ENCODE data around the gene ADAMTSL4. TPM values are rescaled to one million over a fixed set of nuclear protein-coding genes. Genes with fewer than 3 reads are reported as not detected.

The ADAMTSL4 gene
- total RNA-seq, 2 experiments from 2014 or later, result 0.16 to 0.22 TPM

GRCh38 chr1:150512846-150513245 lies 36.4 kb upstream of the ADAMTSL4 start:
- Histone ChIP-seq H3K4me1 (ENCODE audit: insufficient read depth, low read length) (peaks cover 17% of the 10 kb centered on the region), H3K27me3 (ENCODE audit: control insufficient read depth in 1 of 2, insufficient read depth in 2 of 2, low read length in 2 of 2) (no peaks in the 10 kb centered on the region), H3K4me3 (ENCODE audit: low read length) (no peak overlapping the region), H3K36me3 (ENCODE audit: insufficient read depth, low read length) (no peaks in the 10 kb centered on the region), H3K27ac (ENCODE audit: low read depth in 1 of 2, low read length in 2 of 2) (no peak overlapping the region), H3K9me3 (ENCODE audit: control insufficient read depth in 1 of 2, insufficient read depth in 1 of 2, low read length in 2 of 2) (no peaks in the 10 kb centered on the region)
- ChIA-PET POLR2A (no interaction called here), CTCF (interaction anchor here (0.6 kb wide), 1 partner anchor 244 kb away, joined by 3 read pairs; no protein-coding TSS in a partner anchor)
- no peaks in the 10 kb centered on the region for H3K36me3 Mint-ChIP-seq (ENCODE audit: low read depth)
- DNase-seq, result no peak
- peaks cover 20% of the 10 kb centered on the region for H3K4me1 Mint-ChIP-seq (ENCODE audit: low read depth)
- intact Hi-C loops (cut with DNase I, micrococcal nuclease), result no loop called here
- no peak for ATAC-seq (ENCODE audit: poor library complexity)
- no peaks in the 10 kb centered on the region for H3K9me3 Mint-ChIP-seq
- no peak for TF ChIP-seq CTCF (IDR thresholded peaks at IDR 0.05)
- no peak overlapping the region for H3K4me3 Mint-ChIP-seq
- no peak overlapping the region for H3K27ac Mint-ChIP-seq
- no peaks in the 10 kb centered on the region for H3K27me3 Mint-ChIP-seq

GRCh38 chr1:150513351-150513791 lies 35.8 kb upstream of the ADAMTSL4 start:
- Histone ChIP-seq H3K27me3 (ENCODE audit: control insufficient read depth in 1 of 2, insufficient read depth in 2 of 2, low read length in 2 of 2) (no peaks in the 10 kb centered on the region), H3K4me1 (ENCODE audit: insufficient read depth, low read length) (peaks cover 17% of the 10 kb centered on the region), H3K4me3 (ENCODE audit: low read length) (no peak overlapping the region), H3K27ac (ENCODE audit: low read depth in 1 of 2, low read length in 2 of 2) (no peak overlapping the region), H3K9me3 (ENCODE audit: control insufficient read depth in 1 of 2, insufficient read depth in 1 of 2, low read length in 2 of 2) (no peaks in the 10 kb centered on the region), H3K36me3 (ENCODE audit: insufficient read depth, low read length) (no peaks in the 10 kb centered on the region)
- DNase-seq, result no peak
- intact Hi-C loops (cut with DNase I, micrococcal nuclease), result no loop called here
- no peak for TF ChIP-seq CTCF (IDR thresholded peaks at IDR 0.05)
- no peak for ATAC-seq (ENCODE audit: poor library complexity)
- Mint-ChIP-seq H3K27ac (no peak overlapping the region), H3K27me3 (no peaks in the 10 kb centered on the region), H3K4me1 (ENCODE audit: low read depth) (peaks cover 20% of the 10 kb centered on the region), H3K9me3 (no peaks in the 10 kb centered on the region), H3K36me3 (ENCODE audit: low read depth) (no peaks in the 10 kb centered on the region), H3K4me3 (peak overlapping the region; percentile 34)
- CTCF ChIA-PET, result no interaction called here
- POLR2A ChIA-PET, result interaction anchor here (0.6 kb wide), 1 partner anchor 234 kb away, joined by 3 read pairs; no protein-coding TSS in a partner anchor

DNA sequence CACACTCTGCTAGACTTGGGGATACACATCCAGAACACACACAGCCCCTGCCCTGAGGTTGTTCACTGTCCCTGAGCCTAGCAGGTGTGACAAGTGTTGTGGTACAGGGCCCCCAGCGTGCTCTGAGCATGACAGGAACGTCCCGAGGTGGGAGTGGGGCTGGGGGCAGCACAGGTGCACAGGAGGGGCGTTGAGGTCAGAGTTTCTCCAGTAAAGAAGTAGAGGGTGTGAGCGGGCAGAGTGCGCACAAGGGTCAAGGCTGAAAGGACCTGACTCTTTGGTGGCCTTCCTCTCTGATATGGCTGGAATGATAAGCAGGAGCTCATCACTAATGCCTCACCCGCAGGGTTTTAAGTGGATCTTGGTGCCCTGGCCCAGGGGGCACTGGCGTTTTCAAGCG lies 34.9 kb upstream of the ADAMTSL4 start:
- H3K4me1 ChIP-seq (ENCODE audit: insufficient read depth, low read length), result peaks cover 17% of the 10 kb centered on the region
- Mint-ChIP-seq H3K9me3 (no peaks in the 10 kb centered on the region), H3K27ac (no peak overlapping the region), H3K4me3 (peak overlapping the region; percentile 87), H3K27me3 (no peaks in the 10 kb centered on the region), H3K4me1 (ENCODE audit: low read depth) (peaks cover 20% of the 10 kb centered on the region), H3K36me3 (ENCODE audit: low read depth) (no peaks in the 10 kb centered on the region)
- intact Hi-C loops (cut with DNase I, micrococcal nuclease), result loop anchor here in 1 of 2 experiments (2.0 kb wide), 1 partner anchor 25 kb away; no protein-coding TSS in a partner anchor
- ChIA-PET POLR2A (interaction anchor here (0.6 kb wide), 1 partner anchor 233 kb away, joined by 3 read pairs; no protein-coding TSS in a partner anchor), CTCF (no interaction called here)
- DNase-seq, result no peak
- no peak for TF ChIP-seq CTCF (IDR thresholded peaks at IDR 0.05)
- H3K4me3 ChIP-seq (ENCODE audit: low read length), result no peak overlapping the region
- H3K9me3 ChIP-seq (ENCODE audit: control insufficient read depth in 1 of 2, insufficient read depth in 1 of 2, low read length in 2 of 2), result no peaks in the 10 kb centered on the region
- ATAC-seq (ENCODE audit: poor library complexity), result no peak
- no peak overlapping the region for H3K27ac ChIP-seq (ENCODE audit: low read depth in 1 of 2, low read length in 2 of 2)
- H3K36me3 ChIP-seq (ENCODE audit: insufficient read depth, low read length), result no peaks in the 10 kb centered on the region
- no peaks in the 10 kb centered on the region for H3K27me3 ChIP-seq (ENCODE audit: control insufficient read depth in 1 of 2, insufficient read depth in 2 of 2, low read length in 2 of 2)
